Renal cortex interstitium (tissue), 15 donors: ENCODE data around the gene OTUB2. TPM values are rescaled to one million over a fixed set of nuclear protein-coding genes. Genes with fewer than 3 reads are reported as not detected.
A peak's percentile ranks its signal among the peaks of the same experiment; 100 is the strongest.

ENCODE experiments used
- DNase-seq, 11 donors: peaks; one replicate each; pipeline ENCODE4 v3.0.0-alpha.2; 2013; ENCODE audit warnings: low read depth in 9 of 11, low spot score in 4 of 11; ENCODE audit errors: extremely low read depth in 1 of 11
- long read RNA-seq, 16 experiments: transcript quantifications; one replicate each; lab custom pipeline, GENCODE V29; 2026
- polyA plus RNA-seq, 3 donors: library from polyadenylated mRNA; unstranded; fragments of 120-200 nt; gene quantifications; one replicate each; pipeline ENCODE4 v1.2.1, GENCODE V29; 2013; ENCODE audit not compliant: insufficient read length in 3 of 3

OTUB2 gene
- polyA plus RNA-seq: 1 to 10 TPM; 4.2 to 4.5 (median 4.4) TPM
- long read RNA-seq, donor 1, partial matches to known transcripts: 0 of 1 reads
- long read RNA-seq, donor 1, other reads (novel, unspliced or antisense): 0 of 1 reads
- long read RNA-seq, donor 2, partial matches to known transcripts: 0 of 1 reads
- long read RNA-seq, donor 2, other reads (novel, unspliced or antisense): 0 of 1 reads
- long read RNA-seq, donor 3, partial matches to known transcripts: 0 of 1 reads
- long read RNA-seq, donor 3, other reads (novel, unspliced or antisense): 0 of 1 reads
- long read RNA-seq, donor 4: 0 reads
- long read RNA-seq, donor 5: 0 reads
- long read RNA-seq, donor 6, partial matches to known transcripts: 0 of 2 reads
- long read RNA-seq, donor 6, other reads (novel, unspliced or antisense): 0 of 2 reads
- long read RNA-seq, donor 7, partial matches to known transcripts: 0 of 2 reads
- long read RNA-seq, donor 7, other reads (novel, unspliced or antisense): 0 of 2 reads
- long read RNA-seq, donor 8: 0 reads
- long read RNA-seq, donor 9, partial matches to known transcripts: 0 of 1 reads
- long read RNA-seq, donor 9, other reads (novel, unspliced or antisense): 0 of 1 reads
- long read RNA-seq, donor 10: 0 reads
- long read RNA-seq, donor 11, partial matches to known transcripts: 0 of 3 reads
- long read RNA-seq, donor 11, other reads (novel, unspliced or antisense): 0 of 3 reads
- long read RNA-seq, donor 12, partial matches to known transcripts: 0 of 1 reads
- long read RNA-seq, donor 12, other reads (novel, unspliced or antisense): 0 of 1 reads
- long read RNA-seq, donor 13: 0 reads
- long read RNA-seq, donor 14: 0 reads
- long read RNA-seq, donor 15, partial matches to known transcripts: 0 of 1 reads
- long read RNA-seq, donor 15, other reads (novel, unspliced or antisense): 0 of 1 reads
- long read RNA-seq, donor 16, partial matches to known transcripts: 0 of 3 reads
- long read RNA-seq, donor 16, other reads (novel, unspliced or antisense): 0 of 3 reads

DNA sequence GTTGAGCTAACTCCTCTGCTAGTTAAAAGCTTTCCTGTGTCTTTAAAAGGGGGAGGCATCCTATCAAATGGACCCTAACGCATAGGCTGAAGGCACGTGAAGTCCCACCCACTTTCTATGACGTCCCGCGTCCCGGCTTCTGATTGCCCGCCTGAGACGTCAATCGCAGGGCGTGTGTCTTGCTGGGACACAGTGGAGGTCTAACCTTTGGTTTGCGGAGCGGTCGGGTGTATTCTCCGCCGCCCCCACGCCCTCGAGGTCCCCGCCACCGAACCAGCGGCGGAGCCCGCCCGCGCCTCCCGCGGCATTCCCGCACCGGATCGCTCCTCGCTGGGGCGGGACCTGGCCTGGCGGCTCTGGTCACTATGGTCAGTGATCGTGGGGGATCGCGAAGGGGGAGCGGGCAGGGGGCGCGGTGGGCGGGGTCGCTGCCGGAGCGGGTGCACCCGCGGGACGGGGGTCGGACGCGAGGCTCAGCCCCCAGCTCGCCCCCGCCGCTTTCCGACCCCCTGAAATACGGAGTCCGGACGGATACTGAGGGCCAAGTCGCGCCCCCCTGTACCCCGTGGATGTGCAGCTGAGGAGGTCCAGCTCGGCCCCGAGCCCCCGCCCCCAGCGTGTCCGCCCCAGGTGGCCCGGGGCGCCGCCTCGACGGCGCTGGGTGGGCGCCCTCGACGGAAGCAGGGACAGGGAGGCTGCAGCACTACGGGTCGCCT is at the start of gene OTUB2:
OTUB2 (plus strand) TSS at position 168 of the 716 bp plus-strand sequence; CDS start at position 366, 198 bp downstream.
- peak; percentile 92 to 99 (median 98) for DNase-seq

DNA sequence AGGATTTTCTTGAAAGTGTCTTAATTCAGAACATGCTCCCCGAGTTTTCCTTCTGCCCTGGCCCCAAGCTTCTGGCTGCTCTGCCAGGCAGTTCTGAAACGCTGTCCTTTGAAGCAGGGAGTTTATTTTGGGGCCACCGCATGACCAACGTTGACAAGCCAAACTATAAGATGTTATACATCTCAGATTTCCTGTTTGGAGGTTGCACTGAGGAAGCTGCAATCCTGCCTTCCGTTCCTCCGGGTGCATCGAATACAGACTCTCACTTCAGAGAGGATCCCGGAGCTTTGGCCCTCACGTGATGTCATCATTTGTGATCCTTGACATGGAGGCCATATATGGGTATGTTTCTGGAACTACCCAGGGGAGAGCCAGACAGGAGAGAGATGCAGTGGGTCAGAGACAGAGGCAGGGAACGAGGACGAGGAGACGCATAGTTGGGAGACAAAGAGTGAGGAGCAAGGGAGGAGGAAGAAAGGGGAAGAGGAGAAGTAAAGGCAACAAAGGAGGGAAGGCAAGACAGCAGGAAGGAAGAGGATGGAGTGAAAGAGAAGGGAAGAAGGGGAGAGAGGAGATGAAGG is 49.6 kb upstream of the OTUB2 start, which contains the start of gene ASB2:
ASB2 (minus strand) TSS at position 94 of the 581 bp plus-strand sequence. CDS start 12,031 bp downstream, outside the sequence.
- DNase-seq: no peak

- no peak for DNase-seq
These were observed 49.0 kb upstream of the OTUB2 start for GRCh38 chr14:93977171-93977570.

DNA sequence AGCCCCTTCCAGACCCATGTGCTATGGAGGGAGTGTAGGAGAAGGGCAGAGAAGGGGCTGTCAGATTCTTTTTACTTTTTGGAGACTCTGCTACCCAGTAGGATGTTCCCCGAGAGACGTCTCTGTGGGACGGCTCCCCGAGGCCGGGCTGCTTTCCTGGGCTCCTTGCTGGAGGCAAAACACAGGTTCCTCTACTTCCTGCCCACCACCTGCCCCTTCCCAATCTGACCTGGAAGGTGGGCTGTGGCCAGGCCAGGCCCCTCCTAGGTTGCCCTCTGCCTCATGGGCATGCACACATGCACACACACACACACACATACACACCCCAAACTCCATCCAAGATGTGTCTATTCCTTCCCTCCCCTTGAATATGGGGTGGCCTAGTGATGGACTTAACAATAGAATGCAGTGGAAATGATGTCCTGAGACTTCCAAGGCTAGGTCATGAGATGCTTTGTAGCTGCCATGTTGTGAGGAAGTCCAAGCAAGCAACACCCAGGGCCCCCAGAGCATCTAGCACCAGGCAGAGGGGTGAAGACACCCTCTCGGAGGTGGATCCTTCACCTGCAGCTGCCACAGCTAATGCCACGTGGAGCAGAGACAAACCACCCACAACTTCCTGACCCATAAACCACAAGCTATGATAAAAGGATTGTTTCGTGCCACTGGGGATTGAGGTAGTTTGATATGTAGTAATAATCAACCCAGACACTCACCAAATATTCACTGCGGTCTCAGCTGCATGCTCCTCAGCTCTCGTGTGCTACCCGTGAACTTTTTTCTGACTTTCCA is 48.2 kb upstream of the OTUB2 start:
- DNase-seq: no peak

- DNase-seq: no peak
These were observed 47.4 kb upstream of the OTUB2 start for GRCh38 chr14:93978735-93979134.

DNA sequence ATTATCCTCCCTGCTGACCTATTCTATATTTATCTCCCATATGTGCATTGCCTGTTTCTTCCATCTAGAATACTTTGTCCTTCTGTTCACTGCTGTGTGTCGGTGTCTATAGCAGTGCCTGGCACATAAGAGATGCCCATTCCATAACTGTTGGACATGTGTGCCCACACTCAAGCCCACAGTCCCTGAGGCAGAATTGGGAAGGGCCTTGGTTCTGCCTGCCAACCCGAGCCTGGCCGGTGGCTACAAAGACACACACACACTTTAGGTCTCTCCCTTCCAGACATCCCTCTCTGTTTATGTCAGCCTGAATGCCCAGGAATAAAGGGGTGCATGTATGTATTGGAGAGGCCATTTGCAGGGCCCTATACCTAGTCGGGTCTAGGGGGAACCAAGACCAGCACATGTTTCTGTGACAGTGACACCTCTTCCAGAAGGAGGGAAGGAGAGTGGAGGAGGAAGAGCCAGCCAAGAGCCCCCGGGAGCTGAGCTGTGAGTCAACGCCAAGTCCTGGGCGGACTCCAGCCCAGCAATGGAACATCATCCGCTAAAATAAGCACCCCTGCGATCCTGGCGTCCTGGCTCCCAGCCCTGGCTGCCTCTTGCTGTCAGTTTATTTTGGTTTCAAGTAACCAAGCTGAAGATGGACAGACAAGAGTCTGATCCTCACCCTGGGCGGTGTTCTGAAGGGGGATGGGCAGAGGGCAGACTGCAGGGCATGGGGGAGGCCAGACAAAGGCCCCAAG is 45.5 kb upstream of the OTUB2 start:
- DNase-seq: no peak

- no peak for DNase-seq
These were observed 44.6 kb upstream of the OTUB2 start for GRCh38 chr14:93981316-93982229.

GRCh38 chr14:93982230-93983007 is 43.7 kb upstream of the OTUB2 start:
- DNase-seq: no peak

- DNase-seq: no peak
These were observed 42.1 kb upstream of the OTUB2 start for GRCh38 chr14:93984070-93984469.

- no peak for DNase-seq
These were observed 41.1 kb upstream of the OTUB2 start for GRCh38 chr14:93984987-93985410.

DNA sequence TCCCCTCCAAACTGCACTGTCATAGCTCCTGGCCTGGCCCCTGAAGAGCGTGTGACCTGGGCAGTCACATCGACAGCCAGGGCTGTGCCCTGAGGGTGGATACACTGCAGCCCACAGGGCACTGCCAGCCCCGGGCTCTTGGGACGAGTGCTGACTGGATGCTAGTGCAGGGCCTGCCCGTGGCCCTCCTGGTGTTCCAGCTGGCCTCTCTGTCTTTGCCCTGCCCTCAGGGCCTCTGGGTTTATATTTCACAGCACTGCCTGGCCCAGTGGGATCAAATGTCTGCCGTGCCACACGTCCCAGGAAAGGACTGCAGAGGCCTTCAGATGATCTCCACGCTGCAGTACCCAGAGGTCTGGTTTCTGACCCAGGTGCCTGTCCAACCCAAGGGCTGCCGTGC is 39.2 kb upstream of the OTUB2 start:
- no peak for DNase-seq

DNA sequence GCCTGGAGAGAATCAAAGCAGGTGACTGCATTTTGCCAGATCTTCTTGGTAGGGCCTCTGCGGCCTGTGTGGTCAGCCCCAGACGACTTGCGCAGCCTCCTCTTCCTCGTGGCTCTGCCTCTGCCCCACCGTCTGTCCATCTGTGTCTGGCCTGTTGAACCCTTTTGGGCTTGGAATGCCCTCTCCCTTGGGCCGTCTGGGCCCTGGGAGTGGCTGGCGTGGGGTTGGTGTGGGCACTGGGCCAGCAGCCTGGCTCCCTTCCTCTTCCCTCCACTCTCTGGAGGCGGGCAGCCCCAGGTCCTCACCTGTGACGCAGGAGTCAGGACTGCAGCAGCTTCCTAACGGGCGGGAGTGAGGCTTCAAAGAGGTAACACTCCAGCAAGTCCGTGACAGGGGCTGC is 38.8 kb upstream of the OTUB2 start:
- DNase-seq: no peak

- DNase-seq: no peak
These were observed 38.2 kb upstream of the OTUB2 start for GRCh38 chr14:93987815-93988476.

- no peak for DNase-seq
These were observed 36.2 kb upstream of the OTUB2 start for GRCh38 chr14:93989939-93990338.

- DNase-seq: no peak
These were observed 34.9 kb upstream of the OTUB2 start for GRCh38 chr14:93991212-93991611.
